Measurements from ENCODE around the gene TEX54.
A peak's percentile ranks its signal among the peaks of the same experiment; 100 is the strongest.

DNA sequence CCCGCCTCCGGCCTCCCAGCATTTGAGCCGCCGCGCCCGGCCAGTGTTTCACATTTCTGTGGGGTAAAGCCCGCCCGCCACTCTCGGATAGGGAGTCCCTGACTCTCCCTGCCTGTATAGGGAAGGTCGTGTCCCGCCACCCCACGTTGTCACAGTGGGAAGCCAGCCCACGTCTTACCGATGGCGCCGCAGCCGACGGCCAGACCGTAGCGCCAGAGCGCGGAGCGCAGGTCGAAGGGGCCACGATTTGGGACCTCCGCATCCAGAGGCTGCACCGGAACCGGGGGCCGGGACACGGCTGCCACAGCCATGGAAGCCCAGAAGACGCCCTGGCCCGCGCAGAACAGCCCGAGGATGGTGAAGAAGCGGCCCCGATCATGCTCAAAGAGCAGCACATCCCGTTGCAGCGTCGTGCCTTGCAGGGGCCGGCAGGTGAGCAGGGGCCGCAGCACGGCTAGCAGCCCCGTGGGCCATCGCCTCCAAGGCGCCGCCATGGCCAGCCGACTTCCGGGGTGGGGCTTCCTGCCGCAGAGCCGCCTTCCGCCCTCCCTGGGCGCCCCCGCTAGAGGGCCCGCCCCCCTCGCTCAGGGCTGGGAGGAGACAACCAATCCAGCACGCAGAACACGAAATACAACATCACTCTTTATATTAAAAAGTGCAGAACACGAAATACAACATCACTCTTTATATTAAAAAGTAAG is 41.0 kb downstream of the TEX54 start, which contains the start of gene TMEM223:
- TF ChIP-seq TARDBP (IDR thresholded peaks at IDR 0.05) = no peak
- TF ChIP-seq BHLHE40 (IDR thresholded peaks at IDR 0.05; ENCODE audit: borderline replicate concordance) = no peak
- TF ChIP-seq SP1 (IDR thresholded peaks at IDR 0.05) = no peak
- TF ChIP-seq ELF4 (IDR thresholded peaks at IDR 0.05) = peak; percentile 83; the same call in 1 of the 2 replicates
- TF ChIP-seq, protein P1, sequence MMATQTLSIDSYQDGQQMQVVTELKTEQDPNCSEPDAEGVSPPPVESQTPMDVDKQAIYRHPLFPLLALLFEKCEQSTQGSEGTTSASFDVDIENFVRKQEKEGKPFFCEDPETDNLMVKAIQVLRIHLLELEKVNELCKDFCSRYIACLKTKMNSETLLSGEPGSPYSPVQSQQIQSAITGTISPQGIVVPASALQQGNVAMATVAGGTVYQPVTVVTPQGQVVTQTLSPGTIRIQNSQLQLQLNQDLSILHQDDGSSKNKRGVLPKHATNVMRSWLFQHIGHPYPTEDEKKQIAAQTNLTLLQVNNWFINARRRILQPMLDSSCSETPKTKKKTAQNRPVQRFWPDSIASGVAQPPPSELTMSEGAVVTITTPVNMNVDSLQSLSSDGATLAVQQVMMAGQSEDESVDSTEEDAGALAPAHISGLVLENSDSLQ (IDR thresholded peaks at IDR 0.05) = no peak
- no peak for TF ChIP-seq FOXK2 (IDR thresholded peaks at IDR 0.05)
- no peak for TF ChIP-seq FOXM1 (IDR thresholded peaks at IDR 0.05; ENCODE audit: borderline replicate concordance)
- TF ChIP-seq L3MBTL2 (conservative IDR thresholded peaks at IDR 0.05) = peak; percentile 50
- TF ChIP-seq SUZ12 (IDR thresholded peaks at IDR 0.05) = no peak
- TF ChIP-seq CTBP1 (IDR thresholded peaks at IDR 0.05; ENCODE audit: borderline replicate concordance) = no peak
- peak; percentile 20; the same call in 1 of the 2 replicates for TF ChIP-seq HDGF (IDR thresholded peaks at IDR 0.05; ENCODE audit: borderline replicate concordance)
- TF ChIP-seq LEF1 (IDR thresholded peaks at IDR 0.05; ENCODE audit: borderline replicate concordance) = peak; percentile 29; the same call in 1 of the 2 replicates
- TF ChIP-seq ZNF384 (IDR thresholded peaks at IDR 0.05) = no peak
